ENCODE measurements around the gene MCM3AP. TPM values are rescaled to one million over a fixed set of nuclear protein-coding genes. Genes with fewer than 3 reads are reported as not detected.
"Not testable (repeated sequence)": the region's sequence is repeated elsewhere in the genome, so short reads cannot be mapped to it uniquely, and the experiment has no call there.

Gene MCM3AP
- total RNA-seq, 2 experiments from 2014 or later = 109 to 166 TPM

DNA sequence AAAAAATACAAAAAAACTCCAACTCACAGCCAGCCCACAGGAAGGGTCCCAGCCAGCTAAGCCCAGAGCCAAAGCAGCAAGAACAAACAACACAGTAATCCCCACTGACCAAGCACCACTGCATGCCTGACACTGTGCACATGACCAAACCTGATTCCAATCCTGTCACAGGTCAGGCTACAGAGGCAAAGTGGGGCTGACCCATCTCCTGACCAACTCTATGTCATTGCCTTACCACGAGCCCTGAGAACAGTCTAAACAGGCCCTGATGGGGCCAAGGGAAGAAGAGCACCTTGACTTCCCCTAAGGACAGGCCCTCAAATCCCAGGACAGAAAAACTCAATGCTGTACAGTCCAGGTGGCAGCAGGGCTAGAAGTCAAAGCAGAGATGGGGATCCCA lies 59.3 kb downstream of the MCM3AP start:
- DNase-seq (ENCODE audit: low spot score) = no peak
- no TSS peak for BruUV-seq (replicated peaks)
- Histone ChIP-seq H4K20me1 (ENCODE audit: insufficient read depth, low read length) (0 out of 2 replicates have a peak, but pooled peaks cover 9% of the 10 kb centered on the region), H3K4me3 (ENCODE audit: low read depth, low read length, poor library complexity, severe bottlenecking) (peak overlapping the region; percentile 99), H3K4me2 (ENCODE audit: low read length) (peak overlapping the region; percentile 98), H2AFZ (ENCODE audit: low read length) (no peak overlapping the region), H3K9me2 (ENCODE audit: insufficient read depth, low read length) (no peaks in the 10 kb centered on the region), H3K27ac (ENCODE audit: low read depth, low read length, poor library complexity, severe bottlenecking) (peak overlapping the region; percentile 53), H3K4me1 (ENCODE audit: insufficient read depth, low read length, poor library complexity, severe bottlenecking) (peaks cover 29% of the 10 kb centered on the region), H3K36me3 (ENCODE audit: insufficient read depth, low read length) (peaks cover 25% of the 10 kb centered on the region), H3K79me2 (ENCODE audit: insufficient read depth, low read depth, low read length) (peaks cover 35% of the 10 kb centered on the region; the same call in 1 of the 2 replicates), H3K9me3 (ENCODE audit: low read length) (no peaks in the 10 kb centered on the region)
- ChIA-PET CTCF (ENCODE audit: unreplicated experiment) (no interaction called here), POLR2A (no interaction called here)
- no peak for TF ChIP-seq EZH2phosphoT487 (IDR thresholded peaks at IDR 0.05; ENCODE audit: borderline replicate concordance, low read depth, low read length)
- TF ChIP-seq, protein P1, sequence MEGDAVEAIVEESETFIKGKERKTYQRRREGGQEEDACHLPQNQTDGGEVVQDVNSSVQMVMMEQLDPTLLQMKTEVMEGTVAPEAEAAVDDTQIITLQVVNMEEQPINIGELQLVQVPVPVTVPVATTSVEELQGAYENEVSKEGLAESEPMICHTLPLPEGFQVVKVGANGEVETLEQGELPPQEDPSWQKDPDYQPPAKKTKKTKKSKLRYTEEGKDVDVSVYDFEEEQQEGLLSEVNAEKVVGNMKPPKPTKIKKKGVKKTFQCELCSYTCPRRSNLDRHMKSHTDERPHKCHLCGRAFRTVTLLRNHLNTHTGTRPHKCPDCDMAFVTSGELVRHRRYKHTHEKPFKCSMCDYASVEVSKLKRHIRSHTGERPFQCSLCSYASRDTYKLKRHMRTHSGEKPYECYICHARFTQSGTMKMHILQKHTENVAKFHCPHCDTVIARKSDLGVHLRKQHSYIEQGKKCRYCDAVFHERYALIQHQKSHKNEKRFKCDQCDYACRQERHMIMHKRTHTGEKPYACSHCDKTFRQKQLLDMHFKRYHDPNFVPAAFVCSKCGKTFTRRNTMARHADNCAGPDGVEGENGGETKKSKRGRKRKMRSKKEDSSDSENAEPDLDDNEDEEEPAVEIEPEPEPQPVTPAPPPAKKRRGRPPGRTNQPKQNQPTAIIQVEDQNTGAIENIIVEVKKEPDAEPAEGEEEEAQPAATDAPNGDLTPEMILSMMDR (conservative IDR thresholded peaks at IDR 0.05; ENCODE audit: low read length) = no peak
- intact Hi-C loops (cut with micrococcal nuclease; ENCODE audit: unreplicated experiment) = loop anchor here (5.0 kb wide), 1 partner anchor 61 kb away; the partner anchor contains the start of genes MCM3AP and YBEY

DNA sequence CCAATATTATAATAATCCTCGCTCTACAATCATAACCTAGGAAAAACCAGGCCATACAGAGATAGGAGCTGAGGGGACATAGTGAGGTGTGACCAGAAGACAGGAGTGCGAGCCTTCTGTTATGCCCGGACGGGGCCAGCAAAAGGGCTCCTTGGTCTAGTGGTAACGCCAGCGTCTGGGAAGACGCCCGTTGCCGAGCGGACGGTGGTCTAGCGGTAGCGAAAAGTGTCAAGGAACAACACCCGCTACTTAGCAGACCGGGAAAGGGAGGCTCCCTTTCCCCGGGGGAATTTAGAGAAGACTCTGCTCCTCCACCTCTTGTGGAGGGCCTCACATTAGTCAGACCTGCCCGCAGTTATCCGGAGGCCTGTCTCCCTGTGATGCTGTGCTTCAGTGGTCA lies 61.8 kb downstream of the MCM3AP start:
- H3K27ac ChIP-seq (ENCODE audit: low read depth, low read length, poor library complexity, severe bottlenecking); CTCF ChIA-PET (ENCODE audit: unreplicated experiment); BruUV-seq (replicated peaks); H3K4me2 ChIP-seq (ENCODE audit: low read length); H3K9me2 ChIP-seq (ENCODE audit: insufficient read depth, low read length); DNase-seq (ENCODE audit: low spot score); H3K4me3 ChIP-seq (ENCODE audit: low read depth, low read length, poor library complexity, severe bottlenecking); H3K9me3 ChIP-seq (ENCODE audit: low read length); H2AFZ ChIP-seq (ENCODE audit: low read length); H4K20me1 ChIP-seq (ENCODE audit: insufficient read depth, low read length); intact Hi-C loops (cut with micrococcal nuclease; ENCODE audit: unreplicated experiment); POLR2A ChIA-PET: not testable (repeated sequence)
- Histone ChIP-seq H3K36me3 (ENCODE audit: insufficient read depth, low read length) (peaks cover 32% of the 10 kb centered on the region), H3K4me1 (ENCODE audit: insufficient read depth, low read length, poor library complexity, severe bottlenecking) (peaks cover 21% of the 10 kb centered on the region), H3K79me2 (ENCODE audit: insufficient read depth, low read depth, low read length) (peaks cover 24% of the 10 kb centered on the region; the same call in 1 of the 2 replicates)

DNA sequence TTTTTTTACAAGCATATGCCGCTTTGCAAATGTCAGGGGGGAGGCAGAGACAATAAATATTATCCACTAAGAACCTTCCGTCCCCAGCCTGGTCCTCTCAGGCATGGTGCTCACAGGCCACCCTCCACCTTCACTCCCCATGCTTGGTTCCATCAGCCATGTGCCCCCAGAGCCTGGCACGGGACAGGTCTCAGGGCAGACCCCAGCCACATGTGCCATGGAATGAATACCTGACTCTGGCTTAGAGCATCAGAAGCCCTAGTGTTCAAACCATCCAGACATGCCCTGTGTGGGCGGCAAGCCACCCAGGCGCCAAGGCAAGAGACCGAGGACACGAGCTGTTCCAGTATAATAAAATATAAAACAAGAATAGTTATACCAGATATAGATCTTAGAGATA lies 62.2 kb downstream of the MCM3AP start:
- Histone ChIP-seq H3K4me3 (ENCODE audit: low read depth, low read length, poor library complexity, severe bottlenecking) (no peak overlapping the region), H3K27ac (ENCODE audit: low read depth, low read length, poor library complexity, severe bottlenecking) (no peak overlapping the region), H4K20me1 (ENCODE audit: insufficient read depth, low read length) (0 out of 2 replicates have a peak, but pooled peaks cover 8% of the 10 kb centered on the region), H3K9me3 (ENCODE audit: low read length) (no peaks in the 10 kb centered on the region), H3K9me2 (ENCODE audit: insufficient read depth, low read length) (no peaks in the 10 kb centered on the region), H3K36me3 (ENCODE audit: insufficient read depth, low read length) (peaks cover 32% of the 10 kb centered on the region), H3K4me2 (ENCODE audit: low read length) (no peak overlapping the region), H3K4me1 (ENCODE audit: insufficient read depth, low read length, poor library complexity, severe bottlenecking) (peaks cover 21% of the 10 kb centered on the region), H3K79me2 (ENCODE audit: insufficient read depth, low read depth, low read length) (peaks cover 22% of the 10 kb centered on the region; the same call in 1 of the 2 replicates), H2AFZ (ENCODE audit: low read length) (no peak overlapping the region)
- POLR2A ChIA-PET = no interaction called here
- DNase-seq (ENCODE audit: low spot score) = no peak
- intact Hi-C loops (cut with micrococcal nuclease; ENCODE audit: unreplicated experiment) = no loop called here
- TF ChIP-seq, protein P1 (conservative IDR thresholded peaks at IDR 0.05; ENCODE audit: low read length) = no peak
- no peak for TF ChIP-seq EZH2phosphoT487 (IDR thresholded peaks at IDR 0.05; ENCODE audit: borderline replicate concordance, low read depth, low read length)
- BruUV-seq (replicated peaks) = no TSS peak
- CTCF ChIA-PET (ENCODE audit: unreplicated experiment) = no interaction called here

All from OCI-LY7 (cell line).